Upper lobe of left lung (tissue), 6 donors: ENCODE data around the gene MAD1L1. TPM values are rescaled to one million over a fixed set of nuclear protein-coding genes. Genes with fewer than 3 reads are reported as not detected.
A peak's percentile ranks its signal among the peaks of the same experiment; 100 is the strongest.

Experiments
- ATAC-seq, 2 donors: fragments of 200-7000 bp; cut with Tn5 transposase; one replicate each; pipeline ENCODE4 v1.9.1; 2022; ENCODE audit warnings: mild to moderate bottlenecking in 2 of 2, moderate library complexity in 2 of 2; ENCODE audit not compliant: low FRiP score in 2 of 2
- DNase-seq, 2 donors: peaks; one replicate each; pipeline ENCODE4 v3.0.0-alpha.2; 2019 to 2020
- H3K27ac ChIP-seq, 4 donors: fragments of 200-600 bp; sonication (generic); one replicate each; pipeline ENCODE4 v1.5.1; 2016 to 2019
- H3K27me3 ChIP-seq, 4 donors: fragments of 200-600 bp; sonication (generic); one replicate each; pipeline ENCODE4 v1.5.1; 2017 to 2019
- H3K36me3 ChIP-seq, 4 donors: fragments of 200-600 bp; sonication (generic); one replicate each; pipeline ENCODE4 v1.5.1; 2016 to 2019
- H3K4me1 ChIP-seq, 4 donors: fragments of 200-600 bp; sonication (generic); one replicate each; pipeline ENCODE4 v1.5.1; 2018 to 2019
- H3K4me3 ChIP-seq, 4 donors: fragments of 200-600 bp; sonication (generic); one replicate each; pipeline ENCODE4 v1.5.1; 2017 to 2019; ENCODE audit warnings: mild to moderate bottlenecking in 2 of 4, moderate library complexity in 1 of 4
- H3K9me3 ChIP-seq, 4 donors: fragments of 200-600 bp; sonication (generic); one replicate each; pipeline ENCODE4 v1.5.1; 2018 to 2019
- EP300 ChIP-seq, 4 donors: sonication (generic); formaldehyde crosslinking; IDR thresholded peaks; one replicate each; pipeline ENCODE4 v1.5.1; 2017; ENCODE audit warnings: antibody characterized with exemption in 4 of 4, control low read depth in 2 of 4
- POLR2A ChIP-seq, 4 donors: fragments of 450-650 bp; IDR thresholded peaks; one replicate each; pipeline ENCODE4 v1.5.1; 2016 to 2017; ENCODE audit warnings: antibody characterized with exemption in 4 of 4, mild to moderate bottlenecking in 2 of 4
- POLR2AphosphoS5 ChIP-seq, 2 donors: sonication (generic); formaldehyde crosslinking; IDR thresholded peaks; one replicate each; pipeline ENCODE4 v1.5.1; 2017; ENCODE audit warnings: antibody characterized with exemption in 2 of 2
- WGBS, 2 donors: methylation state at CpG; one replicate each; pipeline ENCODE4 v1.1.5; 2017 to 2018; 5-methylcytosine and 5-hydroxymethylcytosine counted together
- total RNA-seq, 6 donors: library from RNA; depleted of rRNA in 4 of 6; stranded (reverse); fragments of >200 nt in 4 of 6; gene quantifications; one replicate each; pipeline versions ENCODE4 v1.1.0 to v1.2.1, GENCODE V29; 2016 to 2021
- TF ChIP-seq, protein P1 (sequence below), 6 experiments: fragments of 450-650 bp in 4 of 6; fragments of 200-600 bp in 2 of 6; sonication (generic) in 2 of 6; IDR thresholded peaks; one replicate each; pipeline ENCODE4 v1.5.1; 2016 to 2019; ENCODE audit warnings: antibody characterized with exemption in 6 of 6
- donor health status: DM: no; HTN: no; CAD: no; lungs with moderate emphysema.
- donor health status: DM: no; HTN: yes; CAD: no; lungs with severe emphysema.

Gene MAD1L1
- total RNA-seq, 6 donors from 2014 or later: 40.6 to 364 (median 65.6) TPM

DNA sequence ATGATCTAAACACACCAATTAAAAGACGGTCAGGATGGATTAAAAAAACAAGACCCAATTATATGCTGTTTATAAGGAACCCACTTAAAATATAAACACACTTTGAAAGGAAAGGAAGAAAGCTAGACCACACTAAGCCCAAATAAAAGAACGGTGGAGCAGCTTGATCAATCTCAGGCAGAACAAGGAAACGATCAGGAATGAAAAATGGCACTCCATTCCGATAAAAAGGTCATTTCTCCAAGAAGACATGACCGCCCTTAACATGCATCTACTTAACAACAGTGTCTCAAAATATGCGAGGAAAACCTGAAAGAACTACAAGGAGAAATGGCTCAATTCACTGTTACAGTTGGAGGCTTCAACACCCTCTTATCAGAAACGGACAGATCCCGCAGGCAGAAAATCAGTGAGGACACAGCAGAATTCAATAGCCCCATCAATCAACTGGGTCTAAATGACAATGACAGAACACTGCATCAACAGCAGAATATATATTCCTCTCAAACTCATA lies 210.0 kb downstream of the MAD1L1 start:
- WGBS, 2 donors: 69 to 74% methylated on average over 8 of the region's 8 CpGs
- Histone ChIP-seq H3K27ac (no peak overlapping the region), H3K36me3 (no peaks in the 10 kb centered on the region), H3K9me3 (peaks cover 6 to 16% (median 11%) of the 10 kb centered on the region in 4 donors), H3K27me3 (no peaks in the 10 kb centered on the region), H3K4me3 (no peak overlapping the region), H3K4me1 (peaks cover 5 to 17% (median 14%) of the 10 kb centered on the region in 4 donors)
- ATAC-seq (no peak), DNase-seq (no peak)
- TF ChIP-seq, protein P1, sequence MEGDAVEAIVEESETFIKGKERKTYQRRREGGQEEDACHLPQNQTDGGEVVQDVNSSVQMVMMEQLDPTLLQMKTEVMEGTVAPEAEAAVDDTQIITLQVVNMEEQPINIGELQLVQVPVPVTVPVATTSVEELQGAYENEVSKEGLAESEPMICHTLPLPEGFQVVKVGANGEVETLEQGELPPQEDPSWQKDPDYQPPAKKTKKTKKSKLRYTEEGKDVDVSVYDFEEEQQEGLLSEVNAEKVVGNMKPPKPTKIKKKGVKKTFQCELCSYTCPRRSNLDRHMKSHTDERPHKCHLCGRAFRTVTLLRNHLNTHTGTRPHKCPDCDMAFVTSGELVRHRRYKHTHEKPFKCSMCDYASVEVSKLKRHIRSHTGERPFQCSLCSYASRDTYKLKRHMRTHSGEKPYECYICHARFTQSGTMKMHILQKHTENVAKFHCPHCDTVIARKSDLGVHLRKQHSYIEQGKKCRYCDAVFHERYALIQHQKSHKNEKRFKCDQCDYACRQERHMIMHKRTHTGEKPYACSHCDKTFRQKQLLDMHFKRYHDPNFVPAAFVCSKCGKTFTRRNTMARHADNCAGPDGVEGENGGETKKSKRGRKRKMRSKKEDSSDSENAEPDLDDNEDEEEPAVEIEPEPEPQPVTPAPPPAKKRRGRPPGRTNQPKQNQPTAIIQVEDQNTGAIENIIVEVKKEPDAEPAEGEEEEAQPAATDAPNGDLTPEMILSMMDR (IDR thresholded peaks at IDR 0.05): no peak
- TF ChIP-seq EP300 (IDR thresholded peaks at IDR 0.05): no peak
- TF ChIP-seq POLR2AphosphoS5 (IDR thresholded peaks at IDR 0.05): no peak
- TF ChIP-seq POLR2A (IDR thresholded peaks at IDR 0.05): no peak

DNA sequence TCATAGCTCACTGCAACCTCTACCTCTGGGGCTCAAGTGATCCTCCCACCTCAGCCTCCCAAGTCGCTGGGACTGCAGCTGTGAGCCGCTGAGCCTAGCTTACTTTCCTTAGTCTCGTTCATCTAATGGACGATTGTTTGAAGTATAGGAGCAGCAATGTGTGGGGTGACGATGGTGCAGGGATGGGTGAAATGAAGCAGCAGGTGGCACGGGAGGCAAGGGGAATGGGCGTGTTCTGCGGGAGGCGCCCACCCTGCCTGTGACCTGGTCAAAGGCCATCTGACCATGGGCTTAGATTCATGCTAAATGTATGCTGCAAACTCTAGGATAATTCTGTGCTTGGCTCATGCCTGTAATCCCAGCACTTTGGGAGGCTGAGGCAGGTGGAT lies 210.7 kb downstream of the MAD1L1 start:
- ATAC-seq: no peak
- Histone ChIP-seq H3K27me3 (no peaks in the 10 kb centered on the region), H3K4me1 (peaks cover 5 to 17% (median 14%) of the 10 kb centered on the region in 4 donors), H3K27ac (no peak overlapping the region), H3K4me3 (no peak overlapping the region), H3K9me3 (peaks cover 6 to 16% (median 11%) of the 10 kb centered on the region in 4 donors), H3K36me3 (no peaks in the 10 kb centered on the region)
- no peak for DNase-seq
- 93 to 95% methylated on average over 9 of the region's 9 CpGs for WGBS, 2 donors
- no peak for TF ChIP-seq EP300 (IDR thresholded peaks at IDR 0.05)
- TF ChIP-seq, protein P1 (IDR thresholded peaks at IDR 0.05): no peak
- no peak for TF ChIP-seq POLR2A (IDR thresholded peaks at IDR 0.05)
- no peak for TF ChIP-seq POLR2AphosphoS5 (IDR thresholded peaks at IDR 0.05)

DNA sequence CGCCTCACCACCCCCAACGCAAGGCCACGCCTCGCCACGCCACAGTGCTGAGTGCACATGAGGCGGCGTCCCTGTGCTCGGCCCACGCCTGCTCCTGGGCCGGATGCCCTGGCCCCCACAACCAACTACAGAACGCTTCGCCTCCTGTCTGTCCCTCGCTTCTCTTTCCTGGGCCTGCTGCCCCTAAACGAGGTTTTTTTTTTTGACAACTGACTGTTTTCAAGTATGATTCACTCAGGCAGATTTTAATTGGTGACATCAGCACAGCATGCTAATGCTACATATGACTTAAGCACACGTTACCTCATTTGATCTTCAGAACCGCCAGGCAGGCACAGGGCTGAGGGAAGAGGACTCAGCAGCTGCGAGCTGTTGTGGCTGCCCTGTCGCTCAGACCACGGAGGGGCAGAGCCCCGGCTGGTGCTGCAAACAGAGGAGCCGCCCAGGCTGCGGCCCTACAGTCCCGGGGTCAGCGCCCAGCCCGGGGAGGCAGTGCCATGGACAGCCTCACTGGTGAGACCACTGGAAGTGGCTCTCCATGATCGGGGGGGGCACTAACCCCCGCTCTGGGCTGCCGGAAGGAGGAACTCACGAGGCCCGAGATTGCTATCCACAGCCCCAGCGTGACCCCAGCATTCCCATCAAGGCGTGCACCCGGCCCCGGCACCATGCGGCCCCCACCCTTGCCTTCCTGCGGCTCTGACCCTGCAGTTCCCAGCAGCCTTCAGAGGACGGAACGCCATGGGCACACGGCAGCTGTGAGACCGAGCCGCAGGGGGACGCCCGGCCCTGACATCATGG lies 212.8 kb downstream of the MAD1L1 start:
- Histone ChIP-seq H3K36me3 (no peaks in the 10 kb centered on the region), H3K4me3 (peak overlapping the region in 3 of 4 donors; percentile 5 to 21 (median 19)), H3K9me3 (peaks cover 0 to 7% (median 3%) of the 10 kb centered on the region in 4 donors), H3K27me3 (no peaks in the 10 kb centered on the region), H3K4me1 (peaks cover 5 to 17% (median 14%) of the 10 kb centered on the region in 4 donors), H3K27ac (peak overlapping the region; percentile 32 to 76 (median 69))
- WGBS, 2 donors: 58 to 63% methylated on average over 29 to 43 of the region's 43 CpGs
- ATAC-seq (peak; percentile 63 to 92), DNase-seq (peak; percentile 56 to 92)
- TF ChIP-seq, protein P1 (IDR thresholded peaks at IDR 0.05): no peak
- TF ChIP-seq POLR2A (IDR thresholded peaks at IDR 0.05): peak in 1 of 4 donors; percentile 62

DNA sequence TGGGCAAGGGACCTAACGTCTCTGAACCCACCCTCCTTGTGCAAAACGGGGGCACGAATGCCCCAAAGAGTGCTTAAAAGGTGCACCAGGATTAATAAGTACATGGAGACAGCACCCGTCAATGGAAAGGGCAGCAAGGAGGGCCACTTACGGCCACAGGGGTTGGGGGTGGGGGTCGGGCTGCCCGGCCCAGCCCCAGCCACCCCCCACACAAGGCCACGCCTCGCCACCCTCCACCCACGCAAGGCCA lies 213.4 kb downstream of the MAD1L1 start:
- peak overlapping the region; percentile 32 to 76 (median 69) for H3K27ac ChIP-seq
- no peaks in the 10 kb centered on the region for H3K36me3 ChIP-seq
- H3K27me3 ChIP-seq: no peaks in the 10 kb centered on the region
- peaks cover 0 to 3% (median 0%) of the 10 kb centered on the region in 4 donors for H3K9me3 ChIP-seq
- no peak for ATAC-seq
- H3K4me3 ChIP-seq: peak overlapping the region in 1 of 4 donors; percentile 2
- WGBS, 2 donors: 60 to 76% methylated on average over 4 to 9 of the region's 10 CpGs
- TF ChIP-seq EP300 (IDR thresholded peaks at IDR 0.05): no peak
- TF ChIP-seq POLR2AphosphoS5 (IDR thresholded peaks at IDR 0.05): no peak
- no peak for TF ChIP-seq POLR2A (IDR thresholded peaks at IDR 0.05)
- TF ChIP-seq, protein P1 (IDR thresholded peaks at IDR 0.05): no peak
- peaks cover 5 to 17% (median 14%) of the 10 kb centered on the region in 4 donors for H3K4me1 ChIP-seq
- no peak for DNase-seq
